NCI-H748 (cell line): ENCODE results near the gene ITGA5.
A peak's percentile ranks its signal among the peaks of the same experiment; 100 is the strongest.

Experiments
- DNase-seq: peaks from one replicate; lab custom pipeline; 2025; ENCODE audit not compliant: unreplicated experiment; lab: John Stamatoyannopoulos, UW

The ITGA5 gene

DNA sequence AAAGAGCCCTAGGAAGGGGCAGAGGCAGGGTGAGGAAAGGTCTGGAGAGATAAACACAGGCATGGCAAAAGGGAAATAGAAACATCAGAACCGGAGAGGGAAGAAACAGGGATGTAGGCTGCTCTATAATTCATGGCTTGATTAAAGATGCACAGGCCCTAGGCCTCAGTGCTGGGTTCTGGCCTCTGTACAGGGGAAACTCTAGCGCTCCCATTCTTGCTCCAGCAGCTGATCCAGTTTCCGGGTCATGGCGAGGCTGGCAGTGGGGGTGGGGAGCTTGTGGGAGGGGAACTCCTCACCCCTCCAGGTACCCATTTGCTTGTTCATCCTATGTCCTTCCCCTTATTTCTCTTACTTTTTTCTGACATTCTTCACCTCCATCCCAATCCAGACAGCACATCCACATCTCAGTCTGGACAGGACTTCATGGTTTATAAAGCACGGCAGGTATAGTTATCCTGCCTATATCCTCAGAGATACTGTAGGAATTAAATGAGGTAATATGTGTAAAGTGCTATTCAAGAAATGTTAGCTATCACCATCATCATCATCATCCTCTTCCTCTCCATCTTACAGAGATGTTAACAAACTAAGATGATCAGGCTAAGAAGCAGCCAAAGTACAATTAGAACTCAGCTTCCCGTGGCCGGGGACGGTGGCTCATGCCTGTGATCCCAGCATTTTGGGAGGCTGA, 46.8 kb downstream of the ITGA5 start:
- DNase-seq: no peak

DNA sequence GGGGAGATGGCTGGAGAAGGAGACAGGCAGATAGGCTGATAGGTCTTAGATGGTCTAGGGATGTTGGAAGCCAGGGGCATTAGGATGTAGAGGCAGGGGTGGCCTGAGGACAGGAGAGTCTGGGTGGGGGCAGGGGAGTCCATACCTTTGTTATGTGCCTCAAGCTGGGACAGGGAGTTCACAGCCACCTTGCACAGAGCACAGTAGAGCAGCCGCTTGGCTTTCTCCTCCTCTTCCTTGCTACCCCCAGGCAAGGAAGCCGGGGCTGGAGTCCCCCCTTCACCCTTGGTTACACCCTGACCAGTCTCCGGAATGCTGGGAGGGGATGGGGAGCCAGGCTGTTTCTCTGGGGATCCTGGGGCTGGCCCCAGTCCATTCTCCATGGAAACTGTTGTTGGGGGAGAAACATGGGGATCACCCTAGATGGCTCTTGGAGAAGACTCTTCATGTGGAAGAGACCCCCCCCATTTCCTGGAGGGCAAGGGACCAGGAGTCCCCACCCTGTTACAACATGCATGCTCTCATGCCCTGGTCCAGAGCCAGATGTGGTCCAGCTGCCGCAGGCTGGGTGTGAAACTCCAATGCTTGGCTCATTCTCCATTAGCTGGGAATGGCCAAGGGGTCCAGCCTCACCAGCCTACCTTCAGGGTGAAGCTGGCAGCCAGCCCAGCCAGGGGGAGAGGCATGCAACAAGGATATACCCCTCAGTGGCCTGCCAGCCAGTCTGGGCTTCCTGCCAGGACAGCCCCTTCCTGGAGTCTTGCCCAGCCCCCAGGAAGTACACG, 47.5 kb downstream of the ITGA5 start:
- peak; percentile 83 for DNase-seq

- peak; percentile 75 for DNase-seq
Observed at GRCh38 chr12:54370171-54370730, 48.8 kb downstream of the ITGA5 start.

DNA sequence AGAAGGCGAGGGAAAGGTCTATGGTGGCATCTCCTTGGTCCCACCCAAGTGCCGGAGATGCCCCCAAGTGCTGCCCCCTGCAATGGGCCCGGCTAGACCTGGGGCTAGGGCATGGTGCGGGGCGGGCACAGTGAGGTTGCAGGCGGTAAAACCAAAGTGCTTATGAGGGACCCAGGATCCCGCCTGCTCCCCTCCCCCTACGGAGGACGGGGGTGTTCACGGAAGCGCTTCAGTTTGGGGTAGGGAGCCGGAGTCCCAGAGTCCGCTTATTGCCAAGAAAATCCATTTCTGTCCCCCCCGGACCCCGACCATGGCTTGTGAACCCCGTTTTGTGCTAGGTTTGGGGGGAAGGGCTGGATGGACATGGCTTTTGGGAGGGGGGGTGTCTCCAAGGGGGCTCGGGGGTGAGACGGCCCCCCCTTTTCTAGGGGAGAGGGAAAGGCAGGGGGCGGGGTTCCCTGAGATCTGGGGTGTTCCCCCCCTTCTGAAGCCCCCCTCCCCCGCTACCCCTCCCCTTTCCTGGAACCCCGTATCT, 49.4 kb downstream of the ITGA5 start:
- peak; percentile 42 for DNase-seq

DNA sequence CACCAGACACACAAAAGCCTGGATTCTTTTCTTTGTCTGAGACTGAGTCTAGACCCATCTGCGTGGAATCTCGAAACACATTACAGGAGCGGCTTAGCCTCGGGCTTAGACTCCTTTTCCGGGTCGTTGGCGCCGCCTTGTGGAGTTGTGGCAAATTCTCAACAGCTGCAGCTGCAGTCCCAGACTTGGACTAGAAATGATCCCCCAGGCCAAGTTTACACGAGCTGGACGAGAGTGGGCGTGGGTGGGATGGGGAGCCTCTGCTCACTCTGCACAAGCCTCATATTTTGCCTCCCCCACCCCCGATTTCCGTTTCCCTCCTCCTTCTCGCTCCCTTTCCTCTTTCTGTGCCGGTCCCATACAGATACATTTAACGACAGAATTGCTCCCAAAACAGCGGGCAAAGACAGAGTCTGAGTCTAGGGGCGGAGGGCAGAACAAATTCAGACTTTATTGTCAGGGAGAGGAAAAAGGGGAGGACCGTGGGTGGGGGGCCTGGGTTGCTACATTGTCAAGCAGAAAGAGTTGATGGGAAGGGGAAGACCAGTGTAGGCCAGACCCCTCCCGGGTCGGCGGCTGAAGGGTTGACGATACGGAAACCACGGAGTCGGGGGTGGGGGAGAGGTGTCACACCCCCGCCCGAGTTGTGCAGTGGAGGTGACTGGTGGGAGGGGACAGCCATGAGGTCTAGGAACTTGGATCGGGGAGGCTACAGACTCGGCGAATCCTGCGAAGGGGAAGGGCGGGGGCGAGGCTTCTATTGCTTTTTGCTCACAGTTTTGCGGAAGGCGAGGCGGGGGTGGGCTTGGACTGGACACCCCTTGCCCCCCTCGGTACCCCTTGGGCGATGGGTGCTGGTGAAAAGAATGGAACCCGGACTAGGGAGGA, 50.1 kb downstream of the ITGA5 start:
- DNase-seq: peak; percentile 91

- DNase-seq: no peak
Observed at GRCh38 chr12:54368025-54368708, 50.9 kb downstream of the ITGA5 start.

GRCh38 chr12:54364413-54364812, 54.7 kb downstream of the ITGA5 start, which contains the start of gene GPR84:
GPR84 (minus strand) TSS chr12:54364486; CDS start chr12:54363851, 635 bp downstream.
- DNase-seq: no peak

- DNase-seq: no peak
Observed at GRCh38 chr12:54363618-54364017, 55.4 kb downstream of the ITGA5 start.

DNA sequence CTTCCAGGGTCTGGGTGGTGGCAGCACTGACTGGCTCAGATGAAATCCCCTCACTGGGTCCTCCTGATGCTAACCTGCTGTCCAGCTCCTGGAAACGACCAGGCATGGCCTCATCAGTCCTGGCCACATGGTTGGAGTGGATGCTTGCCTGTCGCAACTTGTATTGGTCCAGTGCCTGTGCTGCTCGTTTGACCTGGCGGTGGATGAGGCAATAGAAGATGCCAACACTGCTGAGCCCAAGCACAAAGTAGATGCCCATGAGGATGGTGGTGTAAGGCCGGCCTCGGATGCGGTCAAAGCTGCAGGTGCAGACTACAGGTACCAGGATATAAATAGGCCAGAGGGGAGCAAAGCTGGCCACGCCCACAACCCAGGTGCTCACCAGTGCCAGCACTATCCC, 56.0 kb downstream of the ITGA5 start:
- no peak for DNase-seq

DNA sequence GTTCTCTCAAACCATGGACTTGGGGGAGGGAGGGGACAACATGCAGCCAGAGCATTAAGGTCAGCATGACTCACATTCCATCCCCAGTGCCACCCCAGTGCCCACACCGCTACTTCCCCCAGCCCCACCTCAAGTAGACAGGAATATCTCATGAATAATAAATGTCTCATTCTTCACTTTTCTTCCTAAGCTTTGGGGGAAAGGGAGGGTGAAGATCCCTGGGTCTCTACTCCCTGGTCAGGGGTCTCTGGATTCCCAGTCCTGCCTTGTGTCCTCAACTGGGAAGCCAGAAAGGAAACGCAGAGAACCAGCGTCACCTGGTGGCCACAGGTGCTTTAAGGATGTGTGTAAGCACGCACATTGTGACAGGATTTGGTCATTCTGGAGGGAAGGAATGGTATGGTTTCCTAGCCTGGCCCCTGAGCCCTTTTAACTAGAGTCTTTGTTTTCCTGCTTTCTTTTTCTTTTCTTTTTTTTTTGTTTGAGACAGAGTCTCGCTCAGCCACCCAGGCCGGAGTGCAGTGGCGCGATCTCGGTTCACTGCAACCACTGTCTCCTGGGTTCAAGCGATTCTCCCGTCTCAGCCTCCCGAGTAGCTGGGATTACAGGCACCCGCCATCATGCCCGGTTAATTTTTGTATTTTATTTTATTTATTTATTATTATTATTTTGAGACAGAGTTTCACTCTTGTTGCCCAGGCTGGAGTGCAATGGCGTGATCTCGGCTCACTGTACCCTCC, 58.2 kb downstream of the ITGA5 start:
- peak; percentile 87 for DNase-seq

- DNase-seq: no peak
Observed at GRCh38 chr12:54359762-54360351, 59.2 kb downstream of the ITGA5 start.

DNA sequence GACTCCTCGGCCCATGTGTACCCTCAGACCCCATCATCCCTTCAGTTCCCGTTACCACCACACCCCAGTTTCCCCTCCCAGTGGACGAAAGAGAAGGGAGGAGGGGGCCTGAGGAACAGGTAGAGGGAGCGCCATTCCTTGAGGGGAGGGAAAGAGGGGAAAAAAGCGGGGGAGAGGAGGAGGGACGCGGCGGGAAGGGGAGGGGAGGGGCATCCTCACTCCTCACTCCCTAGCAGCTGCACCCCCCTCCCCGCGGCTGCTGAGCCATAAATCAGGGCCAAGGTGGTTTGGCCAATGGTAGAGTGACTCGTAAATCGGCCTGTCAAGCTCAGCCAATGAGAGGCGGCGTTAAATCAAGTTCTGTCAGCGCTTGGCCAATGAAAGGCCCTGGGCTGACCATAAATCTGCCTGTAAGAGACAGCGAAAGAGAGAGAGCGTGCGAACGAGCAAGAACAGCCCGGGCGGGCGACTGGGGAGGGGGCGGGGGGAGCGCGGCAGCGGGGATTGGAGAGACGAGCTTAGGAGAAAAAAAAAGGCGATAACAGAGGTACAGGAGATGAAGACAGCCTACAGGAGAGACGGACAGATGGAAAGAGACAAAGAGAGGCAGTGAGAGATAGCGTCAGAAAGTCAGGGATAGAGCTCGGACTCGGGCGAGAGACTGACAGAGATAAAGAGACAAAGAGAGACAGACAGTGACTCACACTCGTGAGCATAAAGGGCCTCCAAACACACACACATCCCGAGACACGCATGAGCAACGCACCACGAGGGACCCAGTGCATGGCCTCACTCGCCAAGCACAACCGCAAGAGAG, 59.9 kb downstream of the ITGA5 start:
- peak; percentile 100 for DNase-seq

- DNase-seq: peak; percentile 71
Observed at GRCh38 chr12:54358191-54358944, 60.7 kb downstream of the ITGA5 start.

GRCh38 chr12:54357506-54358190, 61.4 kb downstream of the ITGA5 start:
- DNase-seq: peak; percentile 44

DNA sequence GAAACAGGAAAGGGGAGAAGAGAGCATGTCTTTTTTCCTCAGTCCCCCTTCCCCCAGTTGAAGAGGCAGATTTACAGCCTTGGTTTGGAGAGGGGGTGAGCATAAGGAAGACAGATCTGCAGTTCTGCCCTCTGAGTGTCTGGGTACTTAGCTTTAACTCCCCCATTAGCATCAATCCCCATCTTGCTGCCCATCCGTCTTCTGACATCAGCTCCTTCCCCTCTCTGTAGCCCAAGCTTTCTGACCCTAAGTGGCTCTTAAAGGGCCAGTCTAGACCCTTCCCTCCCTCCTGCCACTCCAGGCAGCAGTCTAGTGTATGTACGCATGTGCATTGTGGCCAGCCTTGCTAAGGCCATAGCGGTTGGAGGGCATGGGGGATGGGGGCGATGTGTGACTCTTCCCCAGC, 62.1 kb downstream of the ITGA5 start:
- peak; percentile 36 for DNase-seq

- no peak for DNase-seq
Observed at GRCh38 chr12:54356228-54356627, 62.8 kb downstream of the ITGA5 start.
